SH-SY5Y (cell line): ENCODE results near the gene MRGPRG.

Experiments
- GATA2 ChIP-seq: IDR thresholded peaks from 2 replicates; pipeline ENCODE4 v1.6.1; 2011; ENCODE audit warnings: mild to moderate bottlenecking, low read depth, low read length
- GATA3 ChIP-seq: IDR thresholded peaks from 2 replicates; pipeline ENCODE4 v1.6.1; 2011; ENCODE audit warnings: low read depth, mild to moderate bottlenecking, low read length, moderate library complexity

- TF ChIP-seq GATA3 (no peak), GATA2 (no peak)
These were observed 4.6 kb upstream of the MRGPRG start for GRCh38 chr11:3222941-3223915.
